Lower lobe of right lung (tissue), 2 donors: ENCODE results near the gene MYH9. TPM values are rescaled to one million over a fixed set of nuclear protein-coding genes. Genes with fewer than 3 reads are reported as not detected.

Experiments used
- ATAC-seq, 2 donors: fragments of 200-7000 bp; cut with Tn5 transposase; one replicate each; pipeline ENCODE4 v1.9.1; 2020 to 2022; ENCODE audit warnings: mild to moderate bottlenecking in 2 of 2, moderate library complexity in 2 of 2
- DNase-seq: peaks from one replicate; pipeline ENCODE4 v3.0.0-alpha.2; 2020
- H3K27ac ChIP-seq: fragments of 200-600 bp; one replicate; pipeline ENCODE4 v1.8.0; 2022
- H3K27me3 ChIP-seq: fragments of 200-600 bp; one replicate; pipeline ENCODE4 v1.8.0; 2022; ENCODE audit warnings: low read depth
- H3K36me3 ChIP-seq: fragments of 200-600 bp; one replicate; pipeline ENCODE4 v1.8.0; 2022; ENCODE audit warnings: mild to moderate bottlenecking
- H3K4me1 ChIP-seq: fragments of 200-600 bp; one replicate; pipeline ENCODE4 v1.8.0; 2022
- H3K4me3 ChIP-seq: fragments of 200-600 bp; one replicate; pipeline ENCODE4 v1.8.0; 2022; ENCODE audit warnings: mild to moderate bottlenecking
- H3K9me3 ChIP-seq: fragments of 200-600 bp; one replicate; pipeline ENCODE4 v1.8.0; 2022
- intact Hi-C: fragments of 100-400 bp; cut with DNase I; formaldehyde crosslinking; loops from one replicate; pipeline ENCODE4 v1.11.0; 2022
- total RNA-seq: library from RNA; stranded (reverse); fragmentation: NEBNext Ultra II Directional; extraction: Animal tissue kit (Norgen Biotek cat#: 25700); gene quantifications from one replicate; pipeline ENCODE4 v1.2.1, GENCODE V29; 2021
- TF ChIP-seq, protein P1 (sequence below): fragments of 200-600 bp; IDR thresholded peaks from one replicate; pipeline ENCODE4 v1.8.0; 2022; ENCODE audit warnings: antibody characterized with exemption, mild to moderate bottlenecking
- donor health status: DM: no; HTN: yes; CAD: no; lungs with severe emphysema.

The MYH9 gene
- total RNA-seq, 1 donor from 2014 or later, result 659 TPM

DNA sequence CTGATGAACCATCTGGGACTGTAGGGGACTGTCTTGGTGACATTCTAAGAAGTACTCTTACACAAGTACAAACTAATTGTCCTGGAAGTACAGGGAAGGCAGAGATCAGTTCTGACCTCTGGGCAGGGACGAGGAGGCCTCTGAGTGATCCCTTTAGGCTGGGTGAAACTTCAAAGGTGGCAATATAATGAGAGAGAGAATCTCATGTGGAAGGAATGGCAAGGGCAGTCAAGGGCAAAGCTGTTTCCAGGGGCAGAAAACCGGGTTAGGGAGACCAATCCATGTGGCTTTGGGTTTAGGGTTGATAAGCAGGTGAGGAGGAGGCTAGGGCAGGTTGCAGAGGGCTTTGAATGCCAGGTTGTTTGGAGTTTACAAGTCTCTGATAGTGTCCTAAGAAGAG lies 21.3 kb upstream of the MYH9 start:
- ATAC-seq, result no peak
- Histone ChIP-seq H3K36me3 (no peaks in the 10 kb centered on the region), H3K4me3 (no peak overlapping the region), H3K27ac (no peak overlapping the region), H3K4me1 (peaks cover 52% of the 10 kb centered on the region), H3K9me3 (no peaks in the 10 kb centered on the region), H3K27me3 (no peaks in the 10 kb centered on the region)
- no peak for DNase-seq
- TF ChIP-seq, protein P1, sequence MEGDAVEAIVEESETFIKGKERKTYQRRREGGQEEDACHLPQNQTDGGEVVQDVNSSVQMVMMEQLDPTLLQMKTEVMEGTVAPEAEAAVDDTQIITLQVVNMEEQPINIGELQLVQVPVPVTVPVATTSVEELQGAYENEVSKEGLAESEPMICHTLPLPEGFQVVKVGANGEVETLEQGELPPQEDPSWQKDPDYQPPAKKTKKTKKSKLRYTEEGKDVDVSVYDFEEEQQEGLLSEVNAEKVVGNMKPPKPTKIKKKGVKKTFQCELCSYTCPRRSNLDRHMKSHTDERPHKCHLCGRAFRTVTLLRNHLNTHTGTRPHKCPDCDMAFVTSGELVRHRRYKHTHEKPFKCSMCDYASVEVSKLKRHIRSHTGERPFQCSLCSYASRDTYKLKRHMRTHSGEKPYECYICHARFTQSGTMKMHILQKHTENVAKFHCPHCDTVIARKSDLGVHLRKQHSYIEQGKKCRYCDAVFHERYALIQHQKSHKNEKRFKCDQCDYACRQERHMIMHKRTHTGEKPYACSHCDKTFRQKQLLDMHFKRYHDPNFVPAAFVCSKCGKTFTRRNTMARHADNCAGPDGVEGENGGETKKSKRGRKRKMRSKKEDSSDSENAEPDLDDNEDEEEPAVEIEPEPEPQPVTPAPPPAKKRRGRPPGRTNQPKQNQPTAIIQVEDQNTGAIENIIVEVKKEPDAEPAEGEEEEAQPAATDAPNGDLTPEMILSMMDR, result no peak
- intact Hi-C loops, result no loop called here

DNA sequence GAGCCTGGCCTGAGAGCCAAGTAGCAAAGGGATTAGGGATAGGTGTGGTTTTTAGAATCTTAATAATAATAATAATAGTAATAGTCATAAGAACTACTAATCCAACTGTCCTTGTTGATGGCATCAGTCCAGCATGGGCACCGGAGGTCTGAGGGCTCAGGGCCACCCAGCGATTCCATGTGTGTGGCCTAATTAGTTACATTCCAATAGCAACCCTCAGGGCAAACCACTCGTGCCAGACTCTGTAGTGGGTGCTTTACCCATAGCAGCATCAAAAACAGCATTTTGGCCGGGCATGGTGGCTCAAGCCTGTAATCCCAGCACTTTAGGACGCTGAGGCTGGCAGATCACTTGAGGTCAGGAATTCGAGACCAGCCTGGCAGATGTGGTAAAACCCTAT lies 19.0 kb upstream of the MYH9 start:
- intact Hi-C loops, result no loop called here
- H3K27ac ChIP-seq, result peak overlapping the region; percentile 65
- H3K9me3 ChIP-seq, result no peaks in the 10 kb centered on the region
- peaks cover 52% of the 10 kb centered on the region for H3K4me1 ChIP-seq
- no peaks in the 10 kb centered on the region for H3K27me3 ChIP-seq
- TF ChIP-seq, protein P1, result no peak
- DNase-seq (no peak), ATAC-seq (no peak)
- no peak overlapping the region for H3K4me3 ChIP-seq
- no peaks in the 10 kb centered on the region for H3K36me3 ChIP-seq

- Histone ChIP-seq H3K27ac (peak overlapping the region; percentile 65), H3K4me3 (no peak overlapping the region), H3K36me3 (no peaks in the 10 kb centered on the region), H3K4me1 (peaks cover 49% of the 10 kb centered on the region), H3K9me3 (no peaks in the 10 kb centered on the region), H3K27me3 (no peaks in the 10 kb centered on the region)
- TF ChIP-seq, protein P1, result no peak
- DNase-seq (peak; percentile 80), ATAC-seq (peak; percentile 54 to 65)
- intact Hi-C loops, result no loop called here
Observed at GRCh38 chr22:36405671-36406538, 18.1 kb upstream of the MYH9 start.

- intact Hi-C loops, result no loop called here
- no peak for DNase-seq
- ATAC-seq, result no peak
- Histone ChIP-seq H3K9me3 (no peaks in the 10 kb centered on the region), H3K27ac (peak overlapping the region; percentile 65), H3K4me3 (no peak overlapping the region), H3K4me1 (peaks cover 46% of the 10 kb centered on the region), H3K27me3 (no peaks in the 10 kb centered on the region), H3K36me3 (no peaks in the 10 kb centered on the region)
- TF ChIP-seq, protein P1, result no peak
Observed at GRCh38 chr22:36405221-36405661, 17.5 kb upstream of the MYH9 start.

- H3K27me3 ChIP-seq, result no peaks in the 10 kb centered on the region
- intact Hi-C loops, result no loop called here
- H3K4me3 ChIP-seq, result no peak overlapping the region
- DNase-seq (no peak), ATAC-seq (no peak)
- H3K36me3 ChIP-seq, result no peaks in the 10 kb centered on the region
- TF ChIP-seq, protein P1, result no peak
- H3K27ac ChIP-seq, result no peak overlapping the region
- no peaks in the 10 kb centered on the region for H3K9me3 ChIP-seq
- peaks cover 46% of the 10 kb centered on the region for H3K4me1 ChIP-seq
Observed at GRCh38 chr22:36404446-36404845, 16.7 kb upstream of the MYH9 start.
